Stimulated activated CD4-positive, alpha-beta T cell treated with anti-CD3 and anti-CD28 coated beads, Interleukin-4, amount 100 ng/mL, for 4 hours (primary cell): ENCODE results near the gene COL26A1.
"Not testable (repeated sequence)": the region's sequence is repeated elsewhere in the genome, so short reads cannot be mapped to it uniquely, and the experiment has no call there.

Experiments used
- DNase-seq, 2 experiments: peaks; one replicate each; pipeline ENCODE4 v3.0.0-alpha.2; 2020

The COL26A1 gene

GRCh38 chr7:101602484-101603241, 240.0 kb downstream of the COL26A1 start:
- DNase-seq = peak; percentile 43 to 66

- DNase-seq = no peak
Observed at GRCh38 chr7:101604331-101604933, 241.8 kb downstream of the COL26A1 start.

GRCh38 chr7:101604934-101605332, 242.3 kb downstream of the COL26A1 start:
- DNase-seq = not testable (repeated sequence)

- DNase-seq = no peak
Observed at GRCh38 chr7:101605611-101606497, 243.2 kb downstream of the COL26A1 start.

GRCh38 chr7:101606498-101606923, 243.8 kb downstream of the COL26A1 start:
- DNase-seq = no peak
